Coronary artery (tissue), 2 donors: ENCODE results near the gene PTPRM.

ENCODE experiments used
- DNase-seq: peaks from one replicate; pipeline ENCODE4 v3.0.0-alpha.2; 2017; ENCODE audit warnings: low spot score
- H3K27ac ChIP-seq, 2 donors: fragments of 200-600 bp; sonication (generic); one replicate each; pipeline ENCODE4 v1.5.1; 2016 to 2019
- H3K4me3 ChIP-seq: fragments of 200-600 bp; sonication (generic); 2 replicates; pipeline ENCODE4 v1.5.1; 2016; ENCODE audit warnings: mild to moderate bottlenecking, moderate library complexity
- CTCF ChIP-seq: fragments of 200-600 bp; sonication (generic); IDR thresholded peaks from one replicate; pipeline ENCODE4 v1.5.1; 2019; ENCODE audit warnings: antibody characterized with exemption

PTPRM gene

GRCh38 chr18:7876354-7877104 is 309.4 kb downstream of the PTPRM start:
- H3K27ac ChIP-seq = no peak overlapping the region
- no peak overlapping the region for H3K4me3 ChIP-seq
- no peak for TF ChIP-seq CTCF
- no peak for DNase-seq

- TF ChIP-seq CTCF = no peak
- DNase-seq = no peak
- Histone ChIP-seq H3K4me3 (no peak overlapping the region), H3K27ac (no peak overlapping the region)
These were observed 310.5 kb downstream of the PTPRM start for GRCh38 chr18:7877609-7878008.

- H3K27ac ChIP-seq = no peak overlapping the region
- DNase-seq = no peak
- no peak overlapping the region for H3K4me3 ChIP-seq
- no peak for TF ChIP-seq CTCF
These were observed 311.4 kb downstream of the PTPRM start for GRCh38 chr18:7878265-7879211.

GRCh38 chr18:7879717-7880116 is 312.6 kb downstream of the PTPRM start:
- Histone ChIP-seq H3K27ac (no peak overlapping the region), H3K4me3 (no peak overlapping the region)
- DNase-seq = no peak
- no peak for TF ChIP-seq CTCF

GRCh38 chr18:7885865-7886264 is 318.7 kb downstream of the PTPRM start:
- DNase-seq = no peak
- Histone ChIP-seq H3K27ac (no peak overlapping the region), H3K4me3 (no peak overlapping the region)
- no peak for TF ChIP-seq CTCF

GRCh38 chr18:7886436-7886835 is 319.3 kb downstream of the PTPRM start:
- no peak for TF ChIP-seq CTCF
- H3K4me3 ChIP-seq = no peak overlapping the region
- H3K27ac ChIP-seq = no peak overlapping the region
- no peak for DNase-seq
